ENCODE results near the gene CDH4.

The CDH4 gene

GRCh38 chr20:61372137-61373054 lies 120.3 kb downstream of the CDH4 start:
- peaks cover 13% of the 10 kb centered on the region; the same call in 1 of the 2 replicates for H3K27me3 ChIP-seq (ENCODE audit: control insufficient read depth, insufficient read depth, low read length)
- H3K36me3 ChIP-seq (ENCODE audit: control insufficient read depth, insufficient read depth, low read length) = no peaks in the 10 kb centered on the region
- no peak overlapping the region for H3K9ac ChIP-seq (ENCODE audit: low read length)
- no peak overlapping the region for H3K27ac ChIP-seq (ENCODE audit: low read depth, low read length)
- no peak overlapping the region for H3K4me3 ChIP-seq (ENCODE audit: low read depth, low read length)
- peaks cover 5% of the 10 kb centered on the region; the same call in 1 of the 2 replicates for H3K9me3 ChIP-seq (ENCODE audit: control insufficient read depth, insufficient read depth, low read depth, low read length)
- peaks cover 12% of the 10 kb centered on the region for H3K4me1 ChIP-seq (ENCODE audit: control insufficient read depth, insufficient read depth, low read length)

GRCh38 chr20:61373055-61373399 lies 121.0 kb downstream of the CDH4 start:
- Histone ChIP-seq H3K9ac (ENCODE audit: low read length) (no peak overlapping the region), H3K27me3 (ENCODE audit: control insufficient read depth, insufficient read depth, low read length) (peaks cover 13% of the 10 kb centered on the region; the same call in 1 of the 2 replicates), H3K27ac (ENCODE audit: low read depth, low read length) (no peak overlapping the region), H3K4me1 (ENCODE audit: control insufficient read depth, insufficient read depth, low read length) (peaks cover 12% of the 10 kb centered on the region), H3K36me3 (ENCODE audit: control insufficient read depth, insufficient read depth, low read length) (no peaks in the 10 kb centered on the region), H3K4me3 (ENCODE audit: low read depth, low read length) (no peak overlapping the region), H3K9me3 (ENCODE audit: control insufficient read depth, insufficient read depth, low read depth, low read length) (peaks cover 9% of the 10 kb centered on the region)

GRCh38 chr20:61373956-61374545 lies 122.0 kb downstream of the CDH4 start:
- Histone ChIP-seq H3K27ac (ENCODE audit: low read depth, low read length) (no peak overlapping the region), H3K27me3 (ENCODE audit: control insufficient read depth, insufficient read depth, low read length) (peaks cover 16% of the 10 kb centered on the region; the same call in 1 of the 2 replicates), H3K4me3 (ENCODE audit: low read depth, low read length) (no peak overlapping the region), H3K36me3 (ENCODE audit: control insufficient read depth, insufficient read depth, low read length) (no peaks in the 10 kb centered on the region), H3K4me1 (ENCODE audit: control insufficient read depth, insufficient read depth, low read length) (peaks cover 12% of the 10 kb centered on the region), H3K9me3 (ENCODE audit: control insufficient read depth, insufficient read depth, low read depth, low read length) (peaks cover 11% of the 10 kb centered on the region), H3K9ac (ENCODE audit: low read length) (no peak overlapping the region)

GRCh38 chr20:61376541-61377240 lies 124.6 kb downstream of the CDH4 start:
- Histone ChIP-seq H3K4me1 (ENCODE audit: control insufficient read depth, insufficient read depth, low read length) (no peaks in the 10 kb centered on the region), H3K9me3 (ENCODE audit: control insufficient read depth, insufficient read depth, low read depth, low read length) (peaks cover 17% of the 10 kb centered on the region), H3K27me3 (ENCODE audit: control insufficient read depth, insufficient read depth, low read length) (peaks cover 18% of the 10 kb centered on the region; the same call in 1 of the 2 replicates), H3K27ac (ENCODE audit: low read depth, low read length) (no peak overlapping the region), H3K9ac (ENCODE audit: low read length) (no peak overlapping the region), H3K4me3 (ENCODE audit: low read depth, low read length) (no peak overlapping the region), H3K36me3 (ENCODE audit: control insufficient read depth, insufficient read depth, low read length) (no peaks in the 10 kb centered on the region)

- H3K36me3 ChIP-seq (ENCODE audit: control insufficient read depth, insufficient read depth, low read length) = no peaks in the 10 kb centered on the region
- peaks cover 25% of the 10 kb centered on the region for H3K9me3 ChIP-seq (ENCODE audit: control insufficient read depth, insufficient read depth, low read depth, low read length)
- peaks cover 15% of the 10 kb centered on the region; the same call in 1 of the 2 replicates for H3K27me3 ChIP-seq (ENCODE audit: control insufficient read depth, insufficient read depth, low read length)
- no peaks in the 10 kb centered on the region for H3K4me1 ChIP-seq (ENCODE audit: control insufficient read depth, insufficient read depth, low read length)
- H3K27ac ChIP-seq (ENCODE audit: low read depth, low read length) = no peak overlapping the region
- H3K4me3 ChIP-seq (ENCODE audit: low read depth, low read length) = no peak overlapping the region
- no peak overlapping the region for H3K9ac ChIP-seq (ENCODE audit: low read length)
These were observed 126.8 kb downstream of the CDH4 start for GRCh38 chr20:61378694-61379355.

GRCh38 chr20:61379898-61380544 lies 128.0 kb downstream of the CDH4 start:
- no peak overlapping the region for H3K27ac ChIP-seq (ENCODE audit: low read depth, low read length)
- peaks cover 11% of the 10 kb centered on the region; the same call in 1 of the 2 replicates for H3K27me3 ChIP-seq (ENCODE audit: control insufficient read depth, insufficient read depth, low read length)

GRCh38 chr20:61380545-61380915 lies 128.5 kb downstream of the CDH4 start:
- Histone ChIP-seq H3K4me3 (ENCODE audit: low read depth, low read length) (no peak overlapping the region), H3K9ac (ENCODE audit: low read length) (no peak overlapping the region), H3K4me1 (ENCODE audit: control insufficient read depth, insufficient read depth, low read length) (no peaks in the 10 kb centered on the region), H3K27ac (ENCODE audit: low read depth, low read length) (no peak overlapping the region), H3K9me3 (ENCODE audit: control insufficient read depth, insufficient read depth, low read depth, low read length) (peaks cover 30% of the 10 kb centered on the region), H3K36me3 (ENCODE audit: control insufficient read depth, insufficient read depth, low read length) (no peaks in the 10 kb centered on the region), H3K27me3 (ENCODE audit: control insufficient read depth, insufficient read depth, low read length) (peaks cover 11% of the 10 kb centered on the region; the same call in 1 of the 2 replicates)

More at GRCh38 chr20:61379898-61380544, 128.0 kb downstream of the CDH4 start:
- peaks cover 31% of the 10 kb centered on the region for H3K9me3 ChIP-seq (ENCODE audit: control insufficient read depth, insufficient read depth, low read depth, low read length)
- no peak overlapping the region for H3K9ac ChIP-seq (ENCODE audit: low read length)
- no peaks in the 10 kb centered on the region for H3K36me3 ChIP-seq (ENCODE audit: control insufficient read depth, insufficient read depth, low read length)
- no peaks in the 10 kb centered on the region for H3K4me1 ChIP-seq (ENCODE audit: control insufficient read depth, insufficient read depth, low read length)
- H3K4me3 ChIP-seq (ENCODE audit: low read depth, low read length) = no peak overlapping the region

GRCh38 chr20:61382194-61382593 lies 130.1 kb downstream of the CDH4 start:
- Histone ChIP-seq H3K4me3 (ENCODE audit: low read depth, low read length) (no peak overlapping the region), H3K9me3 (ENCODE audit: control insufficient read depth, insufficient read depth, low read depth, low read length) (peaks cover 26% of the 10 kb centered on the region), H3K4me1 (ENCODE audit: control insufficient read depth, insufficient read depth, low read length) (peaks cover under 1% of the 10 kb centered on the region), H3K27me3 (ENCODE audit: control insufficient read depth, insufficient read depth, low read length) (peaks cover 5% of the 10 kb centered on the region; the same call in 1 of the 2 replicates), H3K36me3 (ENCODE audit: control insufficient read depth, insufficient read depth, low read length) (no peaks in the 10 kb centered on the region), H3K9ac (ENCODE audit: low read length) (no peak overlapping the region), H3K27ac (ENCODE audit: low read depth, low read length) (no peak overlapping the region)

GRCh38 chr20:61385296-61385695 lies 133.2 kb downstream of the CDH4 start:
- Histone ChIP-seq H3K9ac (ENCODE audit: low read length) (no peak overlapping the region), H3K27ac (ENCODE audit: low read depth, low read length) (no peak overlapping the region), H3K27me3 (ENCODE audit: control insufficient read depth, insufficient read depth, low read length) (no peaks in the 10 kb centered on the region), H3K4me3 (ENCODE audit: low read depth, low read length) (no peak overlapping the region), H3K36me3 (ENCODE audit: control insufficient read depth, insufficient read depth, low read length) (no peaks in the 10 kb centered on the region), H3K9me3 (ENCODE audit: control insufficient read depth, insufficient read depth, low read depth, low read length) (peaks cover 25% of the 10 kb centered on the region), H3K4me1 (ENCODE audit: control insufficient read depth, insufficient read depth, low read length) (peaks cover 7% of the 10 kb centered on the region)

- Histone ChIP-seq H3K27ac (ENCODE audit: low read depth, low read length) (no peak overlapping the region), H3K9ac (ENCODE audit: low read length) (no peak overlapping the region), H3K36me3 (ENCODE audit: control insufficient read depth, insufficient read depth, low read length) (no peaks in the 10 kb centered on the region), H3K9me3 (ENCODE audit: control insufficient read depth, insufficient read depth, low read depth, low read length) (peaks cover 25% of the 10 kb centered on the region), H3K4me1 (ENCODE audit: control insufficient read depth, insufficient read depth, low read length) (peaks cover 7% of the 10 kb centered on the region), H3K4me3 (ENCODE audit: low read depth, low read length) (no peak overlapping the region), H3K27me3 (ENCODE audit: control insufficient read depth, insufficient read depth, low read length) (no peaks in the 10 kb centered on the region)
These were observed 133.7 kb downstream of the CDH4 start for GRCh38 chr20:61385731-61386130.
